ENCODE data around the gene KCTD7. TPM values are rescaled to one million over a fixed set of nuclear protein-coding genes. Genes with fewer than 3 reads are reported as not detected.
"Not testable (repeated sequence)": the region's sequence is repeated elsewhere in the genome, so short reads cannot be mapped to it uniquely, and the experiment has no call there.

Gene KCTD7
- total RNA-seq, 4 donors from 2014 or later, result 13.7 to 27.9 (median 18.3) TPM

DNA sequence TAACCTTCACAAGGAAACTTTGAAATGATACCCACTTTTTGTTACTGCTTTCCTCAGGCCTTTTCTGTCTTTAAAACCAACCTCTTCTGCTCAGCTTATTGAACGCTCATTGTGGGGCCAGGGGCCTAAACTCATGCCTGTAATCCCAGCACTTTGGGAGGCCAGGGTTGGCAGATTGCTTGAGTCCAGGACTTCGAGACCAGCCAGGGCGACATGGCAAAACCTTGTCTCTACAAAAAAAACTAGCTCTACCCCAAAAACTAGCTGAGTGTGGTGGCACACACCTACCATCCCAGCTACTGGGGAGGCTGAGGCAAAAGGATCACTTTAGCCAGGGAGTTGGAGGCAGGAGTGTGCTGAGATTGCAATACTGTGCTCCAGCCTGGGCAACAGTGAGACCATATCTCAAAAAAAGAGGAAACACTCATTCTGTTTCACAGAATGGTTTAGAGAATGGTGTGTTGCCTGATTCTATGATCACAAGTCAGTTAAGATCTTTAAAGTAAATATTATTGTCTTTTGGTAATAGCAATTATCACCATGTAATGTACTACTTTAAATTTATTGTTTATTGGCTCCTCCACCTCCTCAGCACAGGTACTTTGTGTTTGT is 51.1 kb downstream of the KCTD7 start:
- H3K4me1 ChIP-seq, result peaks cover 0 to 44% (median 8%) of the 10 kb centered on the region in 3 donors
- no peak overlapping the region for H3K27ac ChIP-seq
- H3K27me3 ChIP-seq, result no peaks in the 10 kb centered on the region
- no peak for TF ChIP-seq POLR2A (IDR thresholded peaks at IDR 0.05)
- no peaks in the 10 kb centered on the region for H3K9me3 ChIP-seq
- no peaks in the 10 kb centered on the region for H3K36me3 ChIP-seq
- no peak for ATAC-seq
- 100% methylated on average over 1 of the region's 3 CpGs; no CpG with 5 or more reads in 1 of the 2 donors for WGBS, 2 donors (ENCODE audit: low coverage in 1 of 2)
- no peak overlapping the region for H3K4me3 ChIP-seq

DNA sequence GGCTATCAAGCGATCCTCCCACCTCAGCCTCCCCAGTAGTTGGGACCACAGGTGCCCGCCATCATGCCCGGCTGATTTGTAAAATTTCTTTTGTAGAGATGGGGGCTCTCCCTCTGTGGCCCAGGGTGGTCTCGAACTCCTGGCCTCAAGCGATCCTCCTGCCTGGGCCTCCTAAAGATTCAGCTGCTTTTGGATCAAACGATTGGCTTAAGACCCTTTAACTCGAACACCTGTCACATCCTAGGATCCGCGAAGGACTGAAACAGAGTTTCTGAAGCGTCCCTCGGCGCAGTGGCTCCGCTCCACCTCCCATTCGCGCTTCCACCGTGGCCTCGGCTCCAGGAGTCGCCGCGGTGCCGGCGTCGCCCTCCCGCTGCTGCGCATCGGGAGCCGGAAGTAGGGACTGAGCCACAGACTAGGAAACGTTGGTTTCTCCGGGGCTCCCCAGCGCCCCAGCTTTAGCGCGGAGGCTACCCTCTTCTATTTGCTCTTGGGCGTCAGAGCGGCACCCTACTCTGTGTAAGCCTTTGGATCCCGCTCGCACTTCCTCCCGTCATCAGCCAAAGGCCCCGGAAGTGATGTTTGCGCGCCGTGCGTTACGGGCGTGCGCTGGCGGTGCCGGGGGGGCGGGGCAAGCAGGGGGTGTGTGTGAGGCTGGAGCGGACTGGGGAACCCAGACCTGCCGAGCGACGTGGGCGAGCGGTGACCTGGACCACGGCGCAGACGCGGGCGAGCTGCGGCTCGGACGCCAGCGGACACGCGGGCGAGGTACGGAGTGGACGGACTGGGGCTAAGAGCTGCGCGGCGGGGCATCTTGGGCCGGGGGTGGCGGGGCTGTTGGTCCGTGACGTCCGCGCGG is 53.0 kb downstream of the KCTD7 start:
- no peaks in the 10 kb centered on the region for H3K27me3 ChIP-seq
- H3K4me3 ChIP-seq, result peak overlapping the region; percentile 90 to 96
- H3K27ac ChIP-seq, result peak overlapping the region; percentile 93 to 99 (median 98)
- 53 to 80% methylated on average over 1 to 3 of the region's 78 CpGs for WGBS, 2 donors (ENCODE audit: low coverage in 1 of 2)
- ATAC-seq, result peak; percentile 99
- TF ChIP-seq POLR2AphosphoS5 (IDR thresholded peaks at IDR 0.05), result peak; percentile 99
- TF ChIP-seq POLR2A (IDR thresholded peaks at IDR 0.05), result peak; percentile 92 to 95
- TF ChIP-seq EP300 (IDR thresholded peaks at IDR 0.05), result no peak
- H3K9me3 ChIP-seq, result no peaks in the 10 kb centered on the region
- peaks cover 0 to 44% (median 8%) of the 10 kb centered on the region in 3 donors for H3K4me1 ChIP-seq
- H3K36me3 ChIP-seq, result no peaks in the 10 kb centered on the region

DNA sequence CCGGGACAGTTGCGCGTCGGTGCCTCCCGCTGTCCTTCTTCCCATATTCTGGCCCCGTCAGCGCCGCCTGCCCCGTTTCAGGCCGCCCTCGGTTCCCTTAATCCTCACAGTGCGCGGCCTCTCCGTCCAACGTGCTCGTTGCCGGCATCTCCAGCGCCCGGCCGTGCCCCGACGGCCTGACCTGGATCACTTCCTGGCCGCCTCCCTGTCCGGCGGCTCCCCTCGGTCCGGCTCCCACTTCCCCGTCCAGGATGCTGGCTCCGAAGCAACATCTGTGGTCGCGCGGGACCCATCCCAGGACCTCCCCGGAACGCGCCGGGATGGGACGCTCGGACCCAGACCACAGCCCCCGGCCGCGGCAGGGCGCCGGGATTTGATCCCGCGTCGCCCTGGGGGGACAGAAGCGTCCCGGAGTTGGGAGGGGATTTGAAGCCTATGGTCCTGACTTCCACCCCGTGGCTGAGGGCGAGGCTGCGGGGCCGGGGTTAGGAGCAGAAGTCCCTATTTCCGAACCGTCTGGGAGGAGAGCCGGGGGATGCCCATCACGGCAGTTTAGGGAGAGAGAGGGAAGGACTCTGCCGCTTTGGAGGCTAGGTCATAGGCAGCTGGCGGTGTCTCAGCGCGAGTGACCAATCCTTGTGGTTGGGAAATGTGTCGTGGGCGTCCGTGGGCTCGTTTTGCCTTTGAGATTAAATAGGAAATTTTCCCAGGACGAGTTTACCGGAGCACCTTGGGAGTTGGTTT is 53.8 kb downstream of the KCTD7 start:
- ATAC-seq, result peak; percentile 52

DNA sequence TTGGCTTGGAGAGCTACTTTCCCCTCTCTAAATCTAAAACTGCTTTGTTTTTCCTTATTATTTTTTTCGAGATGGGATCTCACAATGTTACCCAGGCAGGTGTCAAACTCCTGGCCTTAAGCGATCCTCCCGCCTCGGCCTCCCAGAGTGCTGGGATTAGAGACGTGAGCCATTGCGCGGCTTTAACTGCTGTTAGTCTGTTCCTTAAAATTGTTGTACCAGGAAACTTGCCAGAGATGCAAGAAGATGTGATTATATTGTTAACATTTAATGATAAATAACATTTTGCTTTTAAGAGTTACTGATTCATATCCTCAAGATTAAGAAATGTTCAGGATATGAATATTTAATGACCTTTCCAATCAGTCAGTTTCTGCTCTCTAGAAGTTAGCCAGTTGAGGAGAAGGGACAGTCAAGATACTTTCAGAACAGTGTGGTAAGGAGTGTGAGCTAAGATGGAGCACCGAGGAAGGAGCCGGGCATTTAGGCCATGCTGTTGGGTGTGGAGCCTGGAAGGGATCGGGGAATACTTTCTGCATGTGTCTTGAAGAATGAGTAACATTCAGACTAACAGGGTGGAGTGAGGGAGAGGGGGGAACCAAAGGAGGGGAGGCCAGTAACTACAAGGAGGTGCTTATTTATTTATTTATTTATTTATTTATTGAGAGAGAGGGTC is 54.6 kb downstream of the KCTD7 start:
- peak overlapping the region; percentile 90 to 96 for H3K4me3 ChIP-seq
- not testable (repeated sequence) for H3K36me3 ChIP-seq, H3K27me3 ChIP-seq, H3K9me3 ChIP-seq, ATAC-seq
- 40 to 61% methylated on average over 8 to 9 of the region's 10 CpGs for WGBS, 2 donors (ENCODE audit: low coverage in 1 of 2)
- peak overlapping the region in 3 of 4 donors; percentile 93 to 99 (median 97) for H3K27ac ChIP-seq
- H3K4me1 ChIP-seq, result peaks cover 0 to 44% (median 8%) of the 10 kb centered on the region in 3 donors

More for the DNA sequence above, 53.8 kb downstream of the KCTD7 start:
- TF ChIP-seq, protein P1, sequence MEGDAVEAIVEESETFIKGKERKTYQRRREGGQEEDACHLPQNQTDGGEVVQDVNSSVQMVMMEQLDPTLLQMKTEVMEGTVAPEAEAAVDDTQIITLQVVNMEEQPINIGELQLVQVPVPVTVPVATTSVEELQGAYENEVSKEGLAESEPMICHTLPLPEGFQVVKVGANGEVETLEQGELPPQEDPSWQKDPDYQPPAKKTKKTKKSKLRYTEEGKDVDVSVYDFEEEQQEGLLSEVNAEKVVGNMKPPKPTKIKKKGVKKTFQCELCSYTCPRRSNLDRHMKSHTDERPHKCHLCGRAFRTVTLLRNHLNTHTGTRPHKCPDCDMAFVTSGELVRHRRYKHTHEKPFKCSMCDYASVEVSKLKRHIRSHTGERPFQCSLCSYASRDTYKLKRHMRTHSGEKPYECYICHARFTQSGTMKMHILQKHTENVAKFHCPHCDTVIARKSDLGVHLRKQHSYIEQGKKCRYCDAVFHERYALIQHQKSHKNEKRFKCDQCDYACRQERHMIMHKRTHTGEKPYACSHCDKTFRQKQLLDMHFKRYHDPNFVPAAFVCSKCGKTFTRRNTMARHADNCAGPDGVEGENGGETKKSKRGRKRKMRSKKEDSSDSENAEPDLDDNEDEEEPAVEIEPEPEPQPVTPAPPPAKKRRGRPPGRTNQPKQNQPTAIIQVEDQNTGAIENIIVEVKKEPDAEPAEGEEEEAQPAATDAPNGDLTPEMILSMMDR (IDR thresholded peaks at IDR 0.05), result no peak
- TF ChIP-seq POLR2AphosphoS5 (IDR thresholded peaks at IDR 0.05), result no peak
- no peak for TF ChIP-seq EP300 (IDR thresholded peaks at IDR 0.05)
- TF ChIP-seq POLR2A (IDR thresholded peaks at IDR 0.05), result no peak
- Histone ChIP-seq H3K4me1 (peaks cover 0 to 44% (median 8%) of the 10 kb centered on the region in 3 donors), H3K27me3 (no peaks in the 10 kb centered on the region), H3K27ac (peak overlapping the region; percentile 93 to 99 (median 98)), H3K4me3 (peak overlapping the region; percentile 90 to 96), H3K9me3 (no peaks in the 10 kb centered on the region), H3K36me3 (no peaks in the 10 kb centered on the region)
- 0% methylated on average over 2 to 27 of the region's 66 CpGs for WGBS, 2 donors (ENCODE audit: low coverage in 1 of 2)

DNA sequence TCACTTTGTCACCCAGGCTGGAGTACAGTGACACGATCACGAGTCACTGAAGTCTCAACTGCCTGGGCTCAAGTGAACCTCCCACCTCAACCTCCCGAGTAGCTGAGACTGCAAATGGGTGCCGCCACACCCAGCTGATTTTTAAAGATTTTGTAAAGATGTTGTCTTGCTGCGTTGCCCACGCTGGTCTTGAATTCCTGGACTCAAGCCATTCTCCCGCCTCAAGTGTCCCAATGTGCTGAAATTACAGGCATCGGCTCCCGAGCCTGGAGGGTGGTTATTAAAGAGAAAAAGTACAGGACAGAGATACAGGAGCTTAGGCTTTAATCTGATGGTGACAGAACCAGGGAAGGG is 55.1 kb downstream of the KCTD7 start:
- Histone ChIP-seq H3K36me3 (no peaks in the 10 kb centered on the region), H3K4me1 (peaks cover 0 to 43% (median 8%) of the 10 kb centered on the region in 3 donors), H3K9me3 (no peaks in the 10 kb centered on the region), H3K4me3 (no peak overlapping the region), H3K27ac (peak overlapping the region in 3 of 4 donors; percentile 21 to 99 (median 97)), H3K27me3 (no peaks in the 10 kb centered on the region)
- ATAC-seq, result no peak
- TF ChIP-seq EP300 (IDR thresholded peaks at IDR 0.05), result no peak
- TF ChIP-seq, protein P1 (IDR thresholded peaks at IDR 0.05), result no peak
- TF ChIP-seq POLR2AphosphoS5 (IDR thresholded peaks at IDR 0.05), result no peak
- no peak for TF ChIP-seq POLR2A (IDR thresholded peaks at IDR 0.05)
- 81 to 85% methylated on average over 4 to 6 of the region's 9 CpGs for WGBS, 2 donors (ENCODE audit: low coverage in 1 of 2)

DNA sequence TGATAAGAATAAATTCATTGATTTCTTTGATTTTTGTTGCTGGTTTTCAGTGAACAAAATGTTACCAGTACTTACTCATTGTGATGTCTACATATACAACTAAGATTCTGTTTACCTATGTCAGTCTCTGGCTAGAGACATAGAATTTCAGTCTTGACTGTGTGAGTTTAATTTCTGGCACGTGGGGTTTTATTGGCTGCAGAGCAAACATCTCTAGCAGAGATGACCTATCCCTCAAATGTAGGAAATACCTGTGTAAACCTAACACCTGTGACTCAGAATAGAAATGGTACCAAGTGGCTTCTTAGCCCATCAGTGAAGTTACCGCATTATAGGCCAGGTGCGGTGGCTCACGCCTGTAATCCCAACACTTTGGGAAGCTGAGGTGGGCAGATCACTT is 57.0 kb downstream of the KCTD7 start:
- 43 to 100% methylated on average over 1 to 3 of the region's 4 CpGs for WGBS, 2 donors (ENCODE audit: low coverage in 1 of 2)
- not testable (repeated sequence) for H3K4me3 ChIP-seq

More for the DNA sequence above, 57.0 kb downstream of the KCTD7 start:
- not testable (repeated sequence) for H3K27ac ChIP-seq, H3K9me3 ChIP-seq, ATAC-seq, H3K27me3 ChIP-seq, H3K36me3 ChIP-seq
- H3K4me1 ChIP-seq, result peaks cover 0 to 34% (median 7%) of the 10 kb centered on the region in 3 donors

All from gastroesophageal sphincter (tissue), 4 donors.